ENCODE data around the gene CRIP2. TPM values are rescaled to one million over a fixed set of nuclear protein-coding genes. Genes with fewer than 3 reads are reported as not detected.

Gene CRIP2
- total RNA-seq, 1 donor from 2014 or later = 71.8 TPM

- no peak for TF ChIP-seq EZH2 (IDR thresholded peaks at IDR 0.05; ENCODE audit: insufficient read depth, low read length)
- no peak for TF ChIP-seq CTCF (IDR thresholded peaks at IDR 0.05; ENCODE audit: insufficient read depth, low read depth, low read length)
- Histone ChIP-seq H3K27me3 (ENCODE audit: insufficient read depth, low read length) (no peaks in the 10 kb centered on the region), H3K9ac (ENCODE audit: low read length) (no peak overlapping the region), H3K79me2 (ENCODE audit: insufficient read depth, low read length) (peaks cover 84% of the 10 kb centered on the region), H3K4me3 (ENCODE audit: insufficient read depth, low read depth, low read length) (no peak overlapping the region), H3K36me3 (ENCODE audit: insufficient read depth, low read length) (peaks cover 5% of the 10 kb centered on the region), H3K9me3 (ENCODE audit: insufficient read depth, low read depth, low read length) (no peaks in the 10 kb centered on the region), H4K20me1 (ENCODE audit: insufficient read depth, low read length) (peaks cover 86% of the 10 kb centered on the region), H3K4me1 (ENCODE audit: insufficient read depth, low read length) (no peaks in the 10 kb centered on the region), H3K27ac (ENCODE audit: low read depth, low read length) (no peak overlapping the region), H3K4me2 (ENCODE audit: low read length) (no peak overlapping the region), H2AFZ (ENCODE audit: low read depth, low read length) (no peak overlapping the region)
- H3K36me3 Mint-ChIP-seq (ENCODE audit: low read depth, unreplicated experiment) = peaks cover 6% of the 10 kb centered on the region
- H3K27me3 Mint-ChIP-seq (ENCODE audit: low read depth, unreplicated experiment) = no peaks in the 10 kb centered on the region
- DNase-seq (ENCODE audit: low read depth) = no peak
- H3K9me3 Mint-ChIP-seq (ENCODE audit: unreplicated experiment) = no peaks in the 10 kb centered on the region
- no peak overlapping the region for H3K4me3 Mint-ChIP-seq (ENCODE audit: unreplicated experiment)
- H3K4me1 Mint-ChIP-seq (ENCODE audit: low read depth, unreplicated experiment) = no peaks in the 10 kb centered on the region
- no peak for FAIRE-seq
- H3K27ac Mint-ChIP-seq (ENCODE audit: unreplicated experiment) = no peak overlapping the region
Measured at GRCh38 chr14:105437723-105438500, 36.7 kb upstream of the CRIP2 start.

GRCh38 chr14:105439179-105439578, 35.4 kb upstream of the CRIP2 start:
- Mint-ChIP-seq H3K27ac (ENCODE audit: unreplicated experiment) (no peak overlapping the region), H3K4me1 (ENCODE audit: low read depth, unreplicated experiment) (no peaks in the 10 kb centered on the region), H3K9me3 (ENCODE audit: unreplicated experiment) (no peaks in the 10 kb centered on the region), H3K4me3 (ENCODE audit: unreplicated experiment) (no peak overlapping the region), H3K27me3 (ENCODE audit: low read depth, unreplicated experiment) (no peaks in the 10 kb centered on the region), H3K36me3 (ENCODE audit: low read depth, unreplicated experiment) (peaks cover 6% of the 10 kb centered on the region)
- H3K79me2 ChIP-seq (ENCODE audit: insufficient read depth, low read length) = peaks cover 72% of the 10 kb centered on the region
- DNase-seq (ENCODE audit: low read depth) (no peak), FAIRE-seq (no peak)
- peaks cover 7% of the 10 kb centered on the region for H3K36me3 ChIP-seq (ENCODE audit: insufficient read depth, low read length)
- H3K4me2 ChIP-seq (ENCODE audit: low read length) = no peak overlapping the region
- H2AFZ ChIP-seq (ENCODE audit: low read depth, low read length) = no peak overlapping the region
- H3K4me1 ChIP-seq (ENCODE audit: insufficient read depth, low read length) = no peaks in the 10 kb centered on the region
- TF ChIP-seq CTCF (IDR thresholded peaks at IDR 0.05; ENCODE audit: insufficient read depth, low read depth, low read length) = no peak
- TF ChIP-seq EZH2 (IDR thresholded peaks at IDR 0.05; ENCODE audit: insufficient read depth, low read length) = no peak
- no peak overlapping the region for H3K9ac ChIP-seq (ENCODE audit: low read length)
- no peak overlapping the region for H3K4me3 ChIP-seq (ENCODE audit: insufficient read depth, low read depth, low read length)
- H4K20me1 ChIP-seq (ENCODE audit: insufficient read depth, low read length) = peaks cover 76% of the 10 kb centered on the region
- no peaks in the 10 kb centered on the region for H3K9me3 ChIP-seq (ENCODE audit: insufficient read depth, low read depth, low read length)
- H3K27ac ChIP-seq (ENCODE audit: low read depth, low read length) = no peak overlapping the region
- H3K27me3 ChIP-seq (ENCODE audit: insufficient read depth, low read length) = no peaks in the 10 kb centered on the region
